Left hindlimb (tissue), 1 donor: Measurements from ENCODE around the gene B3GALT5.
A peak's percentile ranks its signal among the peaks of the same experiment; 100 is the strongest.

Experiments used
- DNase-seq: peaks from one replicate; pipeline ENCODE4 v3.0.0-alpha.2; 2018

B3GALT5 gene

DNA sequence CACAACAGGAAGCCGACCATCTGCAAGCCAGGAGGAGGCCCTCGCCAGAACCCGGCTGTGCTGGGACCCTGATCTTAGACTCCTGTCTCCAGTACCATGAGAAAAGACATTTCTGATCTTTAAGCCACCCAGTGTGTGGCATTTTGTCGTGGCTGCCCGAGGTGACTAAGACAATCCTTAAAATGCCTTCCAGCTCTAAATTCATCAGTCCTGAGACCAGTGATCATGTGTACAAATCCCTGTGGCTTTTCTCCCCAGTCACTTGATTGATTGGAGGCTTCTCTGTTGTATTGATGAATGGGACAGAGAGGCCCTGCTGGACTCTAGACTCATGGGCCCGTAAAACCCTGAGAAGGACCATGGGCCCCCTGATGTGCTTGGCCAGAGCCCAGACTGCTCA, 36.1 kb downstream of the B3GALT5 start:
- DNase-seq = no peak

DNA sequence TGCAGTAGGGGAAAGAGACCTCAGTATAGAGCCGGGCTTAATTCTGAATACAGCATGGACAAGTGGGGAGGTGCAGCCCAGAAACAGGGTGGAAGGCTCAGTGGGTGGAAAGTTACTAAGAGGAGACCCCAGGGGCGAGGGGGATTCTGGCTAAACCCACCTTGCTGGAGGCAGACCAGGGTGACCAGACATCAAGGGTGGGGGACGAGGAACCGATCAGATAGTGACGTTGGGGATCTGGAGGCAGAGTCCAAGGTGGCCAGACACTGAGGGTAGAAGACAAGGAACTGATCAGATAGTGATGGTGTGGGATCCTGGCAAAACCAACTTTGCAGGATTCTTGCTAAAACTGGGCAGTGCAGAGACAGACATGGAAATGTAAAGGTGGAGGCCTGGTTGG, 36.8 kb downstream of the B3GALT5 start:
- no peak for DNase-seq

DNA sequence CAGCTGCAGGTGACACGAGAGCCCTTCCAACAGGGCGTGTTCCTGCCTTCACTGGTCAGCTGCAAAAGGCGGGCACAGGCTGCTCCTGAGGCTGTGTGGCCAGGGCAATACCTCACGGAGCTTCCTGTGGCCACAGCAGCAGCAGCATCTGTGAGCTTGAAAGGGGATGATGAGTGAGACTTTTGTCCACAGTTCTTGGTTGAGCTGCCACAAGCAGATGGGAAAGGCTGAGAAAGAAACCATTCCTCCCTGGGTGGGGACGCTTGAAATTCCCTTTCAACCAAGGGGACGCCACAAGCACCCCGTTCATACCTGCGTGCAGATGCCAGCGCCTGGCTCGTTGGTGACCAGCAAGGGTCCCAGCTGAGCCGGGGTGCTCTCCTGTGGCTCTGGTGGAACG, 37.6 kb downstream of the B3GALT5 start:
- DNase-seq = no peak

DNA sequence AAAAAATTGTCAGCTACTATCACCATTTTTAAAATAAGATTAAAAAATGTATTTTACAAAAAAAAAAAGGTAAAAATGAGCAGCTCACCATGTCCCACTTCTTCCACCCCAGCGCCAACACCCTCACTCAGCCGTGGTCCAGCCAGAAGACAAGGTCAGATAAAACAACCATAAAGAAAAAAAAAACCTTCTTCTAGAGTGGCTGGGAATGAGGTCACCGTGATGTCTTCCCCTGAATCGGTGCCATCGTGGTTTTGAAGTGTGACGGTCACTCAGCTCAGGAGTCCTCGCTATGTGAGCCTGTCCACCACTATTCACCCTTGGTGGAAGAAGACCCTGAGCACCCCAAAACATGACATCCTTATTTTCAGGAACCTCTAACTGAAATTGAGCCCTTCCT, 38.1 kb downstream of the B3GALT5 start:
- no peak for DNase-seq

DNA sequence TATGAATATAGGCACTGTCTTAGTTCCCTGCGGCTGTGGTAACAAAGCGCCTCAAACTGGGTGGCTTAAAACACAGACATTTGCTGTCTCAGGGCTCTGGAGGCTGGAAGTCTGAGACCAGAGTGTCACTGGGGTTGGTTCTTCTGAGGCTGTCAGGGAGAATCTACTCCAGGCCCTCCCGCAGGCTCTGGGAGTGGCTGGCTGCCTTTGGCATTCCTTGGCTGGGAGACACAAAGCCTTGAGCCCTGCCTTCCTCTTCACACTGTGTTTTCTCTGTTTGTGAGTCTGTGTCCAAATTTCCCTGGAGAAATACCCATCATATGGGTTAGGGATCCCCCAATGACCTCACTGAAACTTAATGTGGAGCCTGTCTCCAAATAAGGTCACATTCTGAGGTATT, 38.5 kb downstream of the B3GALT5 start:
- DNase-seq = no peak

DNA sequence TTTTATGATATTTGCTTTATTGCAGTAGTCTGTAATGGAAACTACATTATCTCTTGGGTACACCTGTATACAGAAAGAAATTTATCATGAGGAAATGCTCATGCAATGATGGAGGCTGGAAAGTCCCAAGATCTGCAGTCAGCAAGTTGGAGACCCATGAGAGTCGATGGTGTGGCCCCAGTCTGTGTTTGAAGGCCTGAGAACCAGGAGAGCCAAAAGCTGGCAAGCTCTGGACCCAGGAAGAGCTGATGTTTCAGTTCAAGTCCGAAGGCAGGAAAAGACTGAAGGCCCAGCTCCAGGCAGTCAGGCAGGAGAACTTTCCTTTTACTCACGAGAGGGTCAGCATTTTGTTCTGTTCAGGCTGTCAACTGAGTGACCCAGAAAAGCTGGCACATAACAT, 42.2 kb downstream of the B3GALT5 start:
- no peak for DNase-seq

DNA sequence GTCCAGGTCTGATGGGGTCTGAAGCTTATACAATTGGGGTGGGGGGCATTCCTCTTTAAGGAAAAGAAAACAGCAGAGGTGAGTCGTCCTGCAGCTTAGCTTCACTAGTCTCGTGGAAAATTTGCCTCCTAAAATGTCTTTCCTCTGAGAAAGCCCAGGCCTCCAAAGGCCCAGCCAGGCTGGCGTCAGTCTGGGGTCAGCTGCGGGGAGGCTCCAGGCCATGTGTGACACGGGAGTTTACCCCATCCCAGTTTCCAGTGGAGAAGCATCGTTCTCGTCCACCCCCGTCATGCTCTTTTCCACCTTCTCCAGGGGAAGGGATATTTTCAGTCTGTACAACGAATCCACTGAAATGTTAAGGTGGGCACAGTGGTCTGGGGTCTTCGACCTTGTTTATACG, 42.8 kb downstream of the B3GALT5 start:
- DNase-seq = no peak

DNA sequence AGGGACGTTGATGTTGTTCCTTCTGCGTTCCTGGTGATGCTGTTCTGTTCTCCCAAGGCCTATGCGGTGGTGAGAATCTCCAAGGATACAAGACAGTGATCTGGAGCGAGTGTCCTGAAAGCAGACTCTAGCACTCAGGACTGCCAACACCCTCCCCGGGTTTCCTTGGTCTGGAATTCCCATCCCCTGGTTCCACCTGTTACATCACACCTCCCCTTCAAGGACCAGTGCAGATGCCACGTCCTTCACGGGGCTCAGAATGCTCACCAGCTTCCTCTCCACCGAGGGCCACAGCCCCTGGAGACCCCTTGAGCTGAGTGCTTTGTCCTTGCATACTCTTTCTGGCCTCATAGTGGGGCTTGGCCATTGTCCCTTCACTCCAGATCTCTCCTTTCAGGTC, 43.5 kb downstream of the B3GALT5 start:
- DNase-seq = no peak

DNA sequence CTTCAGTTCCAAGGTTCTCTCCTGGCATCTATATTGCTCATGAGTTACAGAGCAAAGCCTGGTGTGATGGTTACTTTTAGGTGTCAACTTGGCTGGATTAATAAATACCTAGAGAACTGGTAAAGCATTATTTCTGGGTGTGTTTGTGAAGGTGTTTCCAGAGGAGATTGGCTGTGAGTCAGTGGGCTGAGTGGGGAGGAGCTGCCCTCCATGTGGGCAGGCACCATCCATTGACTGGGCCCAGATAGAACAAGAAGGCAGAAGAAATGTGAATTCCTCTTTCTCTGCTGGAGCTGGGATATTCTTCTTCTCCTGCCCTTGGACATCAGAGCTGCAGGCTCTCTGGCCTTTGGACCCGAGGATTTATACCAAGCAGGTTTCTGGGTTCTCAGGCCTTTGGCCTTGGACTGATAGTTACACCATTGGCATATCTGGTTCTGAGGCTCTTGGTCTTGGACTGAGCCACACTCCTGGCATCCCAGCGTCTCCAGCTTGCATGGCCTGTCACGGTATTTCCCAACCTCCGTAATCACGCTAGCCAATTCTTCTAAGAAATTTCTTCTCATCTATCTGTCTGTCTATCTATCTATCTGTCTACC, 44.5 kb downstream of the B3GALT5 start:
- no peak for DNase-seq

DNA sequence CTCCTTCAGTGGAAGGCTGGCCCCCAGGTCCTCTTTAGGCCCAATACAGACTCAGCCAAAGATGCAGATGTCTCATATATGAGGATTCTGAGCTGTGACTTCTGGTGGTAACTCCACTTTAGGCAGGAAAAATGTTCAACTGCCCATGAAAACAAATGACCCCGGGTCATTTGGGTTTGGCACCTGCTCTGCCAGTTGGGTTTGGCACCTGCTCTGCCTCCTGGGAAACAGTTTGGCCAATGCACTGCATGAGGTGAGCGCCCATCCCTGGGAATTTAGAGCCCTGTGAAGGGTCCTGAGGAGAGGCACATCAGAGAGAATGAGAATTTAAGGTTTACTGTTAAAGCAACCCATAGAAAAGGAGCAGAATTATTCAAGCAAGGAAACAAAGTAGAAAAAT, 45.3 kb downstream of the B3GALT5 start:
- DNase-seq = no peak

DNA sequence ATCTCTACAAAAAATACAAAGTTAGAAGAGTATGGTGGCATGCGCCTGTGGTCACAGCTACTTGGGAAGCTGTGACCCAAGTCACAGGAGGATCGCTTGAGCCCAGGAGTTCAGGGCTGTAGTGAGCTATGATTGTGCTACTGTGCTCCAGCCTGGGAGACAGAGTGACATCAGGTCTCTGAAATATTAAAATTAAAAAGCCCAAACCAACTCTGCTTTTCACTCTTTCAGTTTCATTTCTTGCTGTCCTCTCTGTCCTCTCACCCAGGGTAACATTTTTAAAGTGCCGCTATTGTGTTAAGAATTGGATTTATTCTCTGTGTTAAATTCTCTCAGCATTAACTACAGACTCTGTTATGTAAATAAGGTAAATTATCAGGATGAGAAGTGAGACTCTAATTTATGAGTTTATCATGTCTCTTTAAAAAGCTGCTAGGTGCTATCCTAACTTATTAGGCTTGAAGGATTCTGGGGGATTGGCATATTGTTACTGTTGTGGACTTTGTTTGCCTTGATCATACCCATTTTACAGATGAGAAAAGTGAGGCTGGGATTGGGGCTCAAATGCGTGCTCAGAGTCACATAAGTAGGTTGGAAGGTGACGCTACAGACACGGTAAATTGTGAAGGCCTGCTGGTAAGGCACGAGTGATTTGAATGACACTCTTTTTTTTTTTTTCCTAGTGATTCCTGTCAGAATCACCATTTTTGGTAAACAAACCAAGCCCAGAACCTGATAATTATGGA, 46.5 kb downstream of the B3GALT5 start:
- DNase-seq = no peak

DNA sequence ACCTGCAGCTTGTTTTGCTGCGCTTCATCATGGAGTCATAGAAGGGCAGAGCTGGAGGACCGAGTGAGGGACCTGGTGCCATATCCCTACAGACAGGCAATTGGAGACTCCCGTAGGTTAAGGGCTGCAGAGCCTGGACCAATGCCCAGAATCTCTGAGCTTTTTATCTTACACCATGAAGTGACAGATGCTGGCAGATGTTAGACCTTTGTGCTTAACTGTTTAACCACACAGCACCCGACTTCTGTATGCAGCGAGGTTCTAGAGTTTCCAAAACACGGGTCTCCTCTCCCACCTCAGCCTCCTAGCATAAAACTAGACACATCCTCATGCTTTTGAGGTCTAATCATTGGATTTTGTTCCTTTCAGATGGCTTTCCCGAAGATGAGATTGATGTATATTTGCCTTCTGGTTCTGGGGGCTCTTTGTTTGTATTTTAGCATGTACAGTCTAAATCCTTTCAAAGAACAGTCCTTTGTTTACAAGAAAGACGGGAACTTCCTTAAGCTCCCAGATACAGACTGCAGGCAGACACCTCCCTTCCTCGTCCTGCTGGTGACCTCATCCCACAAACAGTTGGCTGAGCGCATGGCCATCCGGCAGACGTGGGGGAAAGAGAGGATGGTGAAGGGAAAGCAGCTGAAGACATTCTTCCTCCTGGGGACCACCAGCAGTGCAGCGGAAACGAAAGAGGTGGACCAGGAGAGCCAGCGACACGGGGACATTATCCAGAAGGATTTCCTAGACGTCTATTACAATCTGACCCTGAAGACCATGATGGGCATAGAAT, 47.6 kb downstream of the B3GALT5 start:
- DNase-seq = peak; percentile 69

DNA sequence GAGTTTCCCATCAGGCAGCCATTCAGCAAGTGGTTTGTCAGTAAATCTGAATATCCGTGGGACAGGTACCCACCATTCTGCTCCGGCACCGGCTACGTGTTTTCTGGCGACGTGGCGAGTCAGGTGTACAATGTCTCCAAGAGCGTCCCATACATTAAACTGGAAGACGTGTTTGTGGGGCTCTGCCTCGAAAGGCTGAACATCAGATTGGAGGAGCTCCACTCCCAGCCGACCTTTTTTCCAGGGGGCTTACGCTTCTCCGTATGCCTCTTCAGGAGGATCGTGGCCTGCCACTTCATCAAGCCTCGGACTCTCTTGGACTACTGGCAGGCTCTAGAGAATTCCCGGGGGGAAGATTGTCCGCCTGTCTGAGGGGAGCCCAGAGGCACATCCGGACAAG, 48.4 kb downstream of the B3GALT5 start:
- no peak for DNase-seq

DNA sequence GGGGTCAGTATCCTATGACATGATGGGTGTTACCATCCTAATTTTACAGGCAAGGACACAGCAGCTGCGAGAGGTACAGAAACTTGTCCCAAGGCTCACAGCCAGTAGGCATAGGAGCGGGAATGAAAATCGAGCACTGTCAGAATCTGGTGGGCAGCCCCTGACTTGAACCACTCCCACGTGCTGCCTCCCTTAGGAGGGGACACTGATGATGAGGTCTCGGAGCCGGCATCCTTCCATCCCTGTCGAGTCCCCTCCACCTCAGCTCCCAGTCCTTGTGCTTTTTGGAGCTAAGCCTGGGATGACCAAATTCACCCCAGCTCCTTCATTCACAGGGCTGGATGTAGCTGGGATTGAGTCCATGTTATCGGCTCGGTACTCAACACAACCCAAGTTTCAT, 49.0 kb downstream of the B3GALT5 start:
- no peak for DNase-seq

DNA sequence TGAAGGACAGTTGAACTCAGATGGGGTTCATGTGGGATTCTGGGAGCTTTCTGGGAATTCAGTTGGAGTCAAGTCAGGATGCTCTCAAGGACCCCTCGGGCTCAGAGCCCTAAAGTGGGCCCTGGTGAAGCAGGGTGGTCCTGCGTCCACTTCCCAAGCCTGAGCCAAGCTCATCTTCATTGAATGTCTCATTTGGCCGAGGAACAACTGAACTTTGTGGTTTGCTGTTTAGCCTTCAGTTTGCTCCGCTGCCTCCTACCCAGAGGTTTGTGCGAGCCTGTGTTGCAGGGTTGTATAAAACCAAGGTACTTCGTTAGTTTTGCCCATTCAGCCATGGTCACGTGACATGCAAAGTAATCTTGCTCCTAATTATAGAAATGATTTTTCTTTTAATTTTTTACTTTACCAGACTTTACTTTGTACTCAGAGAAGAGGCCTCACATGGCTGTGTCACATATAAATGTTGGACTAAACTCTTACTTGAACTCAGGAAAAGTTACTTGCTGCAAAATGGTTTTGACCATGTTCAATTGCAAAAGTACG, 49.7 kb downstream of the B3GALT5 start:
- DNase-seq = no peak

DNA sequence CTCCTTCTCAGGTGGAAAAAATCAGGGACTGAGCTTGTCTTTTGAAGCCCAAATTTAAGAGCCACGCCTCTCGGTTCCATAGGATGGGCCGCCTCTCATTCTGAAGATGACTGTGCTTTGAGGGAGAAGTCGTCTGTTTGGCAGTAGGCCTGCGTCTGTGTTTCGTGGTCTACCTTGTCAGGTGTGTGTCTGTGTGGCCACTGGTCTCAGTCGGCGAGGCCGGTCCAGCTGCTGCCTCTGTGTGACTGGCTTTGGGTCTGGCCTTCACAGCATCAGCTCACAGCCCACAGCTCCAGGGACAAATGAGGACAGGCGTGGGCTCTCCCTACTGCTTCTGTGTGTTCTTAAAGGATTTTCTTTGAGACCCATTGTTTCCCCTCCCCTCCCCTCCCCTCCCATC, 50.3 kb downstream of the B3GALT5 start:
- DNase-seq = no peak

DNA sequence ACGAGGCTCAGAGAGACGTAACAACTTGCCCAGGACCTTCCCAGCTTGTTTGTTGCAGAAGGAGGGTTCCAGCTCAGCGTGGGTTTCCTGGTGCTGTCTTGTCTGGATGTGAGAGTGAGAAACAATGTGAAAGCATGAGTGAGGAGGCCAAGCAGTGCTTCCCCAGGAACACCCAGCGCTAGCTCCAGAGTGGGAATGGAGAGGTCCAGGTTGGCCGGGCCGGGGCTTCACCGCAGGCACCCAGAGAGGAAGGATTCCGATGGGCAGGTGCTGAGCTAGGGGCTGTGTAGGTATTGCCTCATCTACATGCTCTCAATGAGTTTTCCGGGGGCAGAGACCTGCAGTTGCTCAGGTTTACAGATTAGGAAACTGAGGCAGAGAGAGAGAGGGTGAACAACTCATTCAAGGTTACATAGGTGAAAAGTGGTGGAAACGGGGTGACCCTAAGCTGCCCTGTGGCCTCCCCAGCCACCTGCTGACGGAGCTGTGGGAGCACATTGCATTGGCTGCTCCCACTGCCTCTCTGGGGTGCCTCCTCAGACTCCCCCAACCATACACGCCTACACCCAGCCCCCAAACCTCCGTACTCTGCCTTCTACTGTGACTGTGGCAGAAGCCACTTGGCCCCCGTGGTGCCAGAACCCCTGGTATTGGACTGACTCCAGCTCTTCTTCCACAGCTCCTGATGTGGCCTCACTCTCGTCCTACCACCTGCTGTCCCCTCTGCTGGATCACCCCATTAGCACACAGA, 51.2 kb downstream of the B3GALT5 start:
- DNase-seq = no peak

DNA sequence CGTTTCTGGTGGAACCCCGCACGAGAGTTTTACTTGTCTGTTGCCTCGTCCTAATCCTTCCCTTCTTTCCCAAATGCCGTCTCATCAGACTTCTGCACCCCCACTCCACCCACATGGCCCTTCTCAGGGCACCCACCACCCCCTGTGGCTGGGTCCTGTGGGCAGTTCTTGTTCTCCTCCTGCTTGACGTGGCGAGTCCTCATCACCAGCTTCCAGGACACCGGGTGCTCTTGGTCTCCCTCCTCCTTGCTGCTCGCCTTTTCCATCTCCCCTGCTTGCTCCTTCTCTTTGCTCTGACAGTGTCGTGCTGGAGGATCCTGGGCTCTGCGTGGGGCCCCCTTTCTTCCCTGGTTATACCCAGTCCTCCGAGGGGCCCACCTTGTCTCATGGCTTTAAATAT, 51.8 kb downstream of the B3GALT5 start:
- DNase-seq = no peak

DNA sequence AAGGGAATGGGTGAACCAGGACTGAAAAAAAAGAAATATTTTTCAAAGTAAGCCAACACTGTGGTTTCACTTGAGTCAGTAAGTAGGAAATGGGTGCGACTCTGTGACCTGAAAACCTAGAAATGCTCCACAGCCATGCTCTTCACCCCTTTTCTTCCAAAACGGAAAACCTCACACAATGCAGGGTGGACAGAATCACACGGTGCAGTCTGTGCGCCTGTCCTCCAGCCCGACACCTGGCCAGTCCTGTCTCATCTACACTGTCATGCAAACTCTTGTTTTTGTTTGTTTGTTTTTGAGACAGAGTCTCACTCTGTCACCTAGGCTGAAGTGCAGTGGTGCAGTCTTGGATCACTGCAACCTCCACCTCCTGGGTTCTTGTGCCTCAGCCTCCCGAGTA, 53.3 kb downstream of the B3GALT5 start:
- DNase-seq = no peak

DNA sequence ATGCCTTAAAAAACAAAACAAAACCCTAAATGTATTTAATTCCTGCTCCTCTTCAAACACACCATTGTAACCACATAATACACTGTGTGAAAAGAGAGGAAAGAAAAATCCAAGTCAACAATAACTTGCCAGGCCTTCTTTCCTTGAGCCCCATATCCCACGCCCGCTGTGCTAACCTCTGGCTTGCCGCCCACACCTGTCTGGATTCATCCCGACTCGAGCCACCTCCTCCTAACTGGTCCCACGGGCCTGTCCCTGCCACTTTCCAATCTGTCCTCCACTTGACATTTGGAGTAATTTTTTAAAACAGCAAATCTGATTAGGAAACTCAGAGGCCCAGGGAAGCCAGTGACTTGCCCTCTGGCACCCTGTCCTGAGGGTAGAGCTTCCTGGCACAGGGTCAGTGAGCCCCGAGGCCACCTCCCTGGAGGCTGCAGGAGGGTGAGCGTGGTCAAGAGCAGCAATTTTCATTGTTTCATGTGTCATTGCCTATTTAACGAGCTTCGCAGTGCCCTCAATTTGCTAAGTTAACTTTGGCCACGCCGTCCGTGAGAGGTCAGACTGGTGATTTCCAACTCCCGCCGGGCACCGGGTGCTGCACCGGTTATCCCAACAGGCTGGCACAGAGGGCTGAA, 54.1 kb downstream of the B3GALT5 start:
- DNase-seq = no peak

DNA sequence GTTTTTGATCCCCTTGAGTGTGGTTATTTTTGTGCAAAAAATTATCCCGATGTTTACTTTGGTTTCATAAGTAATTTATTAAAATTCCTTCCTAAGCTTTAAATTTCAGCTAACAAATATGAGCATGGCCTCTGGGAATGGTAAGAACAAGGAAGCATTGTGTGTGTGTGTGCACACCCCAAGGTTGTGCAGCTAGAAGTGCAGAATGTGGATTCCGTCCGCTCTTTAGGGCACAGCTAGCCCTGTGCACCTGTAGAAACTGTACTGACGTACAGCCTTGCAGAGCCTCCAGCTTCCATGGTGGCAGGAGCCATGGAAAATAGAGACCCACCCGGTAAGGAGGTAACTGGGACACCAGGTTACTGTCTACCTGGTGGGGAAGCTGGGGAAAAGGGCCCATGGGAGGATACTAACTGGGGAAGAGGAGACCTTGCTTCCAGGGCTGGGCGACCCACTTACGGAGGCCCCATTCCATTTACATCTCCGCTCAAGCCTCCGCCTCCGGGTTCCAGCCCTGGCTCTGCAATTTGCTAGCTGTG, 54.7 kb downstream of the B3GALT5 start:
- DNase-seq = no peak

DNA sequence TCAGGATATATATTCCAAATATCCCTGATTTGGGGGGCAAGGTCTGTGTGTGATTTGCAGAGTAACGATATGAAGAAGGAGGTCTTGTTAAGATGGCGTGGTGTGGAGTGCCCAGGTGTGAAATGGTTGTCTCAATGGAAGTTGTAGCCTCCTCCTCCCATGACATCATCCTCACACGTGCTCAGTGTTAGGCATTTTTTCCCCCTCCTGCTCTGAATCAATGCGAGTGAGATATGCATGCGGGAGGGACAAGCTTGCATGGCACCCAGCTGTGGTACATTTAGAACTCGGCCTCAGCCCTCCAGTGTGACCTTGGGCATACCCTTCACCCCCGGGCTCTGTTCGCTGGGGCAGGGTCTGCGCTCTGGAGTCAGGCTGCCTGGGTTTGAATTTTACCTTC, 55.6 kb downstream of the B3GALT5 start:
- DNase-seq = no peak
